ENCODE measurements around the gene NAV2.

The NAV2 gene

GRCh38 chr11:20112291-20113148 is 399.9 kb downstream of the NAV2 start:
- TF ChIP-seq CTCF (IDR thresholded peaks at IDR 0.05; ENCODE audit: insufficient read depth, low read depth, low read length, missing control alignments): no peak
- DNase-seq (ENCODE audit: low read depth): no peak
- no peak overlapping the region for H3K4me3 ChIP-seq (ENCODE audit: low read depth, low read length)

DNA sequence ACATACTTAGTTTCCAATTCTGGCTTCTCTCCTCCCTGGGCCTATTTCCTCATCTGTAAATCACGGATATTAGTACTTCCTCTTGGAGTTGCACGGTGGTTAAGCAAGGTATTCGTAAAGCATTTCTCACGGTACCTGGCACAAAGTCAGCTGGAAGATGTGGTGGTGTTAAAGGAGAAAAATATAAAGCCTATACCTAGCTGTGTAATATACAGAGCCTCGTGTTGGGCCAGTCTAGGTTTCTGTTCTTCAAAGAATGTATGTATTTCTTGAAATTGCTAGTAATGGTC is 400.5 kb downstream of the NAV2 start:
- no peak for DNase-seq (ENCODE audit: low read depth)
- no peak for TF ChIP-seq CTCF (IDR thresholded peaks at IDR 0.05; ENCODE audit: insufficient read depth, low read depth, low read length, missing control alignments)

GRCh38 chr11:20114588-20114987 is 402.0 kb downstream of the NAV2 start:
- no peak for TF ChIP-seq CTCF (IDR thresholded peaks at IDR 0.05; ENCODE audit: insufficient read depth, low read depth, low read length, missing control alignments)
- no peak for DNase-seq (ENCODE audit: low read depth)

More for the DNA sequence above, 400.5 kb downstream of the NAV2 start:
- H3K4me3 ChIP-seq (ENCODE audit: low read depth, low read length): no peak overlapping the region

DNA sequence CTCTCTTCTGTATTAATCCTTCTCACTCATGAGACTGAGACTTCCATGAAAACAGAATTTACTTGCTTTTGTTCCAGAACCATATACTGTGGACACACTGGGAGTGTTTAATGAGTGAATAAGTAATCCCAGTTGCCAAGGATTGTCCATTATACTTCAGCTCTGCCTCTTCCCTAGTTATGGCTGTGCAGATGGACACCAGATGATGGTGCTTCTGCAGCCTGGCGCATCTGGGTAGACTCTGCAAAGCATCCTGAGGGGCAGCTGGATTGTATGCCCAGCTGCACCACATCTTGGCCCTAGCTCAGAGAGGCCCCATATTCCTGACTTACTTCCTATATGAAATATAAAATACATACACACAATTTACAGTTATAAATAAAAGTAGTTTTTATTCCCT is 404.2 kb downstream of the NAV2 start:
- no peak for TF ChIP-seq CTCF (IDR thresholded peaks at IDR 0.05; ENCODE audit: insufficient read depth, low read depth, low read length, missing control alignments)
- H3K4me3 ChIP-seq (ENCODE audit: low read depth, low read length): no peak overlapping the region
- no peak for DNase-seq (ENCODE audit: low read depth)

More at GRCh38 chr11:20114588-20114987, 402.0 kb downstream of the NAV2 start:
- no peak overlapping the region for H3K4me3 ChIP-seq (ENCODE audit: low read depth, low read length)

DNA sequence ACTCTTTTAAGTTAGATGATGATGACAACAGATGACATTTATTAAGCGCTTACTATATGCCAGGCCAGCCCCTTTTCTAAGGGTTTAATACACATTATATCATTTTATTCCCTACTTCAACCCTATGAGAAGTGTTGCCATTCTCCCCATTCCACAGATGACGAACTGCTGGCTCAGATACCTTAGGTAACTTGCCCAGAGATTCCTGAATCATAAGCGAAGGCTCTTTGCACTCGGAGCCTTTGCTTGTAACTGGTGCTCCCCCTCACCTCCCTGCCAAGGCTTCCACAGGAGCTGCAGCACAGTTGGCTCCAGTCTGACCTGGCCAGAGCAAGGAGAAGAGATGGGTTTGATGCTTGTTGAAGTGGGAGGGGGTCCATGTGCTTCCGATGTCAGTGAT is 404.7 kb downstream of the NAV2 start:
- H3K4me3 ChIP-seq (ENCODE audit: low read depth, low read length): no peak overlapping the region
- DNase-seq (ENCODE audit: low read depth): no peak
- no peak for TF ChIP-seq CTCF (IDR thresholded peaks at IDR 0.05; ENCODE audit: insufficient read depth, low read depth, low read length, missing control alignments)

DNA sequence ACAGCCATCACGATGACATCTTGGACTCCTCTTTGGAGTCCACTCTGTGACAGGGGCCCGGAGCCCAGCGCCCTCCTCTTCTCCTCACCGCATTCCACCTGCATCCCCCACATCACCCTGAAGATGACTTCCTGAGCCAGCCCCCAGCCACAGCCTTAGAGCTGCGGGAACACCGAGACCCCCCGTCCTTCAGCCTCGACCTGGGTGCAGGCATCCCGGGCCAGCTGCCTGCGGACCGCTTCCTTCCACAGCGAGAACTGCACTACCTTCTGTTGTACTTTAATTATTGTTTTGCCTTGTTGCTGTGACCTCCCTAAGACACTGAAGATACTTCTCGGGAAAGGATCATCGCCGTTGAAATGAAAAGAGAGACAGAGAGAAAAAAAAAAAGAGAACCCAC is 405.6 kb downstream of the NAV2 start:
- no peak overlapping the region for H3K4me3 ChIP-seq (ENCODE audit: low read depth, low read length)
- TF ChIP-seq CTCF (IDR thresholded peaks at IDR 0.05; ENCODE audit: insufficient read depth, low read depth, low read length, missing control alignments): no peak
- no peak for DNase-seq (ENCODE audit: low read depth)

GRCh38 chr11:20119315-20119714 is 406.7 kb downstream of the NAV2 start:
- no peak for TF ChIP-seq CTCF (IDR thresholded peaks at IDR 0.05; ENCODE audit: insufficient read depth, low read depth, low read length, missing control alignments)
- DNase-seq (ENCODE audit: low read depth): no peak
- no peak overlapping the region for H3K4me3 ChIP-seq (ENCODE audit: low read depth, low read length)
